ENCODE results near the gene IMP4. TPM values are rescaled to one million over a fixed set of nuclear protein-coding genes. Genes with fewer than 3 reads are reported as not detected.

IMP4 gene
- total and polyA plus RNA-seq, 2 experiments from 2014 or later: 87.8 to 147 TPM

- TF ChIP-seq CREB1 (CRISPR knock-in tag; IDR thresholded peaks at IDR 0.05; ENCODE audit: low read depth): no peak
- TF ChIP-seq EZH2phosphoT487 (IDR thresholded peaks at IDR 0.05; ENCODE audit: unreplicated experiment): no peak
- no peak for TF ChIP-seq ETS1 (IDR thresholded peaks at IDR 0.05)
- TF ChIP-seq CTCF (conservative IDR thresholded peaks at IDR 0.05; ENCODE audit: low read depth in 2 of 2): no peak
- no peak for TF ChIP-seq ZNF462 (CRISPR knock-in tag; IDR thresholded peaks at IDR 0.05)
- no peak for TF ChIP-seq ZNF331 (CRISPR knock-in tag; IDR thresholded peaks at IDR 0.05; ENCODE audit: low read depth)
- no peak for TF ChIP-seq JUNB (IDR thresholded peaks at IDR 0.05; ENCODE audit: unreplicated experiment)
- no peak for TF ChIP-seq EZH2 (IDR thresholded peaks at IDR 0.05; ENCODE audit: low read depth, unreplicated experiment)
- peak overlapping the region; percentile 99 for H3K4me3 Mint-ChIP-seq
- Histone ChIP-seq H4K20me1 (replicated peaks; ENCODE audit: insufficient read depth) (no peaks in the 10 kb centered on the region; the same call in 1 of the 2 replicates), H2AFZ (peak overlapping the region; percentile 72; the same call in 1 of the 2 replicates), H3K4me2 (peak overlapping the region; percentile 83), H3K4me1 (ENCODE audit: insufficient read depth) (peaks cover 9% of the 10 kb centered on the region; the same call in 1 of the 2 replicates), H3K4me3 (peak overlapping the region; percentile 82), H3K79me2 (replicated peaks; ENCODE audit: insufficient read depth) (peaks cover 21% of the 10 kb centered on the region), H3K27me3 (ENCODE audit: insufficient read depth) (no peaks in the 10 kb centered on the region), H3K9me2 (ENCODE audit: insufficient read depth) (no peaks in the 10 kb centered on the region), H3K27ac (ENCODE audit: low read depth) (0 out of 2 replicates have a peak overlapping the region, but pooled peaks have one; percentile 99), H3K36me3 (ENCODE audit: insufficient read depth) (peaks cover 14% of the 10 kb centered on the region), H3F3A (replicated peaks; ENCODE audit: low read depth) (0 out of 2 replicates have a peak, but pooled peaks cover 3% of the 10 kb centered on the region)
- peaks cover 15% of the 10 kb centered on the region for H3K4me1 Mint-ChIP-seq
- peaks cover 6% of the 10 kb centered on the region; the same call in 2 of the 3 replicates for H3K9me3 Mint-ChIP-seq
- peak overlapping the region; percentile 98 for H3K27ac Mint-ChIP-seq
- peaks cover 27% of the 10 kb centered on the region for H3K27me3 Mint-ChIP-seq (ENCODE audit: insufficient read depth, low read depth, poor library complexity)
- ATAC-seq (peak; percentile 4), DNase-seq (ENCODE audit: low spot score) (peak; percentile 50)
- peaks cover 60% of the 10 kb centered on the region for H3K36me3 Mint-ChIP-seq (ENCODE audit: low read depth)
Measured at GRCh38 chr2:130341562-130342019, 1.1 kb upstream of the IMP4 start.

All from GM23338 (cell line).